HG03060 (cell line): ENCODE measurements around the gene MMP10.
"Not testable (repeated sequence)": the region's sequence is repeated elsewhere in the genome, so short reads cannot be mapped to it uniquely, and the experiment has no call there.

Source experiments
- ATAC-seq: cut with Tn5 transposase; IDR thresholded peaks from one replicate; pipeline ENCODE4 v1.9.1; 2021; ENCODE audit warnings: low read depth, moderate number of reproducible peaks; ENCODE audit not compliant: unreplicated experiment

Gene MMP10

DNA sequence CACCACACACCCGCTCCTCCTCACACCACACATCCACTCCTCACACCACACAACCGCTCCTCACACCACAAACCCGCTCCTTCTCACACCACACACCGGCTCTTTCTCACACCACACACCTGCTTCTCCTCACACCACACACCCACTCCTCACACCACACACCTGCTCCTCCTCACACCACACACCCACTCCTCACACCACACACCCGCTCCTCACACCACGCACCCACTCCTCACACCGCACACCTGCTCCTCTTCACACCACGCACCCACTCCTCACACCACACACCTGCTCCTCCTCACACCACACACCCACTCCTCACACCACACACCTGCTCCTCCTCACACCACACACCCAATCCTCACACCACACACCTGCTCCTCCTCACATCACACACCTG lies 49.5 kb downstream of the MMP10 start:
- ATAC-seq, result not testable (repeated sequence)

DNA sequence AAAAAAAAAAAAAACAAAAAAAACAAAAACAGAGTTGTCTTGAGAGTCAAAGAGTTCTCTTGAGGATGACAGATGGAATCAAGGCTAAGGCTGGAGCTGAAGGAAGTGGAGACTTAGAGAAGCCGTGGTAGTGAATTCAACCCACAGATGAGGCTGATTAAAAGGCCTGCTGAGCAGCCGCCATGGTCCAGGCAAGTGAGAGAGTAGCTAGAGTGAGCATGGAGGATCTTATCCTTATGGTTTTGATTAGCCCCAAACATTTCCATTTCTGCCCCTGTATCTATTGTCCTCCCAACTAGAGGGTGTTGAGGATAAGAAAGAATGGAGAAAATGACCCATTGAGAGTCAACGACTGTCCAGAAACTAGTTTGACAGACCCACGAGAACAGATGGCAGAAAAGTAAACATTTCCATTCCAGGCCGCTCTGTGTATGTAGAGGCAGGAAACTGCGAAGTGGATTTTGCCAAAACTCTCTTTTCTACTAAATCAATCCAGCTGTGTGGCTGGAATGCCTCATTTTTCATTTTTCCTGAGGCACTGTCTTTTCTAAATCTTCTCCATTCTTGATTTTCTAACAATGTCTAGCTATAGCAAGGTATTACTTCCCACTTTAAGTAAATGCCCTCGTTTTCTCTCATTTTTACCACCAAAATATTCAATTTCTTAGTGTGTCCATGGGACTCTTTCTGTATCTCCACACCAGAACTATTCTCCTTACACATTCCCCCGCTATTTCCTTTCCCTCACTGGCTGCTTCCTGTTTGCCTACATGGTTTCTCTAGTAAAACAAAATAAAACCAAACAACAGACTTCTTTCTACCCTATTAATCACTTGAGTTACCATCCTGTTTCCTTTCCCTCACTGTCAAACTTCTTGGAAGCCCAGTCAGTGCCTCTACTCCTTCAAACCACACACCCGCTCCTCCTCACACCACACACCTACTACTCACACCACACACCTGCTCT lies 50.3 kb downstream of the MMP10 start:
- no peak for ATAC-seq

DNA sequence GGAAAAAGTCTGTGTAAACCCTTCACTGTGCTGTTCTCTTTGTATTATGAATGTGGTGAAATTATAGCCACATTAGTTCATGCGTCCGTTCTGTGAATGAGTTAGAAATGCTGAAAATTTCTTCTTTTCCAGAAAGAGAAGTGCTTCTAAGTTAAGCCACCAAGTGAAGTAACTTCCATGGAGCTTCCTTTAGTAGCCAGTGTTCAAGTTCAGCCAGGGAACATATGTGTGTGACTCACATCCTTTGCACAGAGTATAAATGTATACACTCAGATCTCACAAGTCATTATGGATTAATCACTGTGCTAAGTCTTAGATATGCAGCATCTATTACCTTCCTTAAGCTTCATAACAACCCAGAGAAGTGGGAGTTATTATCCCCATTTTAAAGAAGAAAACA lies 52.5 kb downstream of the MMP10 start:
- ATAC-seq, result no peak

DNA sequence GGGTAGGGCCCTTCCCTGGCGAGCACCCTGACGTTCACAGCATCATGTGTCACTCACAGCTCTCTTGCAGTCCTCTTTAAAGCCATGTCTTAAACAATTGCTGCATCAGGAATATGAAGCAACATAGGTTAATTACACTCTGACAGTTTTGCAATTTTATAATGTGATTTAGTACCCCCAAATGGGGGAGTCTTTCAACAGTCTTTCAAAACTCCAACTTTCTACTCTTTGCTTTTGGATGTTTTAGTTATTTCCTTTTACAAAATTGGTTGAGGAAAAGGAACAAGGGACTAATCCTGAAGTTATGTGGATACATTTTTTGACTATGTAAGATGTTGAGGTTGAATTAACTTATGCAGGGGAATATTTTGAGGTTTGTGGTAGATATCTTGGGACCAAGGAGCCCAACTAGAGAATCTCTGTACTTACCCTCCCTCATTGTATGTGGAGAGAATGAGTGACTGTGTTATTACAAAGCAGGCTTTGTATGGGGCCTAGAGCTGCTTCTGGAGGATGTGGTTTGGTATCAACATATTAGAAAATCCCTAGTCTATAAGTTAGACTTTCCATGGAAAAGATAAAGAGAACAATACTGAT lies 55.4 kb downstream of the MMP10 start, which contains the start of gene MMP8:
Gene MMP8 (minus strand): TSS at position 51 of the 597 bp plus-strand sequence. CDS start 99 bp downstream, outside the sequence.
- no peak for ATAC-seq

DNA sequence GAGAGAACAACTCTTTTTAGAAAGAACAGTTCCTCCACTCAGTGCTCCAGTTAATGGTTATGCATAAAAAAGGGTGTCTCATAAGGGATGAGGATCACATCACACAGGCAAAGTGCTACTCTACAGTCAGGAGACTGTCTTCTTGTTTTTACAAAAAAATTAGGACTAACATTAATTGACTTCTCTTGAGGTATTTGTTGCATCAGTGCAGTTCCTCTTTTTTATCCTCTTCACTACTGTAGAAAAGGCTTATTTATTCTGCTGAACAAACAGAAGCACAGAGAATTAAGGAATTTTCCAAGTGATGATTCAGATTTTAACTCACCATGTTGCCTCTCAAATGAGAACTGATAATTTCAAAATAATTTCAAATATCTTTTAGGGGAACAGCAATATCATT lies 57.6 kb downstream of the MMP10 start:
- no peak for ATAC-seq
